Endothelial cell of umbilical vein (primary cell): ENCODE results near the gene PKD2L2. TPM values are rescaled to one million over a fixed set of nuclear protein-coding genes. Genes with fewer than 3 reads are reported as not detected.
A peak's percentile ranks its signal among the peaks of the same experiment; 100 is the strongest.

Experiments used
- BruUV-seq: library from RNA; stranded (reverse); fragments of 400-500 nt; replicated peaks from 2 replicates; lab custom pipeline; 2021; lab: Mats Ljungman, UMichigan
- CTCF ChIA-PET: fragments of 300-600, 350-600 bp; sonication (Branson Sonifier 250); formaldehyde crosslinking; loops from one replicate; lab custom pipeline; 2021; ENCODE audit warnings: antibody characterized with exemption, inconsistent platforms; lab: Charles Lee
- POLR2A ChIA-PET: fragments of 300-600, 350-600 bp; sonication (Branson Sonifier 250); formaldehyde crosslinking; loops from one replicate; lab custom pipeline; 2021; ENCODE audit warnings: antibody characterized with exemption, inconsistent platforms; lab: Charles Lee
- DNase-seq: peaks from one replicate; pipeline ENCODE4 v3.0.0-alpha.2; 2011; ENCODE audit warnings: low read depth, low spot score
- FAIRE-seq: peaks from 2 replicates; lab custom pipeline; 2011; peaks lifted over from hg19 to GRCh38; lab: Jason Lieb, UNC
- H2AFZ ChIP-seq: 2 replicates; pipeline ENCODE4 v1.6.0; 2012; ENCODE audit warnings: low read depth, low read length, control low read depth, inconsistent platforms
- H3K27ac ChIP-seq: 2 replicates; pipeline ENCODE4 v1.5.1; 2011; ENCODE audit warnings: low read depth, mild to moderate bottlenecking, control low read depth, low read length, moderate library complexity; ENCODE audit not compliant: insufficient read depth
- H3K27me3 ChIP-seq, 2 experiments: 2 replicates each; pipeline versions ENCODE4 v1.6.0 to v1.6.1; 2011; ENCODE audit warnings: low read length in 2 of 2, mixed read lengths in 1 of 2; ENCODE audit not compliant: control insufficient read depth in 2 of 2, insufficient read depth in 2 of 2
- H3K36me3 ChIP-seq, 2 experiments: 2 replicates in 1 of 2; 3 replicates in 1 of 2; pipeline ENCODE4 v1.5.1; 2011; ENCODE audit warnings: low read length in 2 of 2, mild to moderate bottlenecking in 1 of 2, moderate library complexity in 1 of 2; ENCODE audit not compliant: control insufficient read depth in 2 of 2, insufficient read depth in 2 of 2; ENCODE audit errors: extremely low read depth in 1 of 2
- H3K4me1 ChIP-seq: 3 replicates; pipeline ENCODE4 v1.5.1; 2011; ENCODE audit warnings: mild to moderate bottlenecking, low read length; ENCODE audit not compliant: control insufficient read depth, insufficient read depth; ENCODE audit errors: extremely low read depth
- H3K4me2 ChIP-seq: 2 replicates; pipeline ENCODE4 v1.6.1; 2011; ENCODE audit warnings: low read length, control low read depth, mixed read lengths; ENCODE audit not compliant: insufficient read depth
- H3K4me3 ChIP-seq, 3 experiments: fragments of 200-600 bp in 1 of 3; sonication (generic), shearing (Covaris generic) in 1 of 3; replicated peaks in 1 of 3; 2 replicates each; pipeline ENCODE4 v1.5.1; 2011 to 2016; ENCODE audit warnings: control low read depth in 3 of 3, low read length in 3 of 3, mild to moderate bottlenecking in 2 of 3, inconsistent platforms in 1 of 3, low read depth in 1 of 3, moderate library complexity in 1 of 3; ENCODE audit not compliant: insufficient read depth in 1 of 3
- H3K79me2 ChIP-seq: 2 replicates; pipeline ENCODE4 v1.6.0; 2012; ENCODE audit warnings: low read length, inconsistent platforms; ENCODE audit not compliant: control insufficient read depth, insufficient read depth
- H3K9ac ChIP-seq: replicated peaks from 2 replicates; pipeline ENCODE3; 2011; ENCODE audit warnings: low read length, control low read depth; ENCODE audit not compliant: insufficient read depth; ENCODE audit errors: extremely low read depth
- H3K9me1 ChIP-seq: replicated peaks from 3 replicates; pipeline ENCODE4 v1.6.0; 2011; ENCODE audit warnings: mild to moderate bottlenecking, low read length; ENCODE audit not compliant: control insufficient read depth, insufficient read depth; ENCODE audit errors: extremely low read depth
- H3K9me3 ChIP-seq: replicated peaks from 2 replicates; pipeline ENCODE4 v1.5.1; 2012; ENCODE audit warnings: low read length, inconsistent platforms; ENCODE audit not compliant: control insufficient read depth, insufficient read depth
- H4K20me1 ChIP-seq: replicated peaks from 2 replicates; pipeline ENCODE3; 2011; ENCODE audit warnings: mild to moderate bottlenecking, low read length; ENCODE audit not compliant: control insufficient read depth, insufficient read depth; ENCODE audit errors: extremely low read depth
- EZH2 ChIP-seq: IDR thresholded peaks from 2 replicates; pipeline ENCODE4 v1.6.1; 2012; ENCODE audit warnings: borderline replicate concordance, low read depth, mild to moderate bottlenecking, moderate library complexity, low read length, inconsistent platforms; ENCODE audit not compliant: severe bottlenecking
- FOS ChIP-seq: IDR thresholded peaks from 2 replicates; pipeline ENCODE4 v1.6.1; 2011; ENCODE audit warnings: mild to moderate bottlenecking, low read length, moderate library complexity, borderline replicate concordance; ENCODE audit not compliant: insufficient read depth
- GATA2 ChIP-seq: IDR thresholded peaks from 2 replicates; pipeline ENCODE4 v1.7.0; 2011; ENCODE audit warnings: low read depth, mild to moderate bottlenecking, moderate library complexity, mixed read lengths, low read length; ENCODE audit not compliant: insufficient read length, insufficient read depth
- JUN ChIP-seq: IDR thresholded peaks from 2 replicates; pipeline ENCODE4 v1.6.1; 2011; ENCODE audit warnings: borderline replicate concordance, low read depth; ENCODE audit not compliant: insufficient read length, insufficient read depth
- MYC ChIP-seq: IDR thresholded peaks from one replicate; pipeline ENCODE4 v1.6.1; 2011; ENCODE audit warnings: mild to moderate bottlenecking, low read depth, low read length
- POLR2A ChIP-seq: IDR thresholded peaks from 2 replicates; pipeline ENCODE4 v1.6.1; 2012; ENCODE audit warnings: low read depth, mild to moderate bottlenecking, control low read depth, low read length
- POLR2AphosphoS5 ChIP-seq: IDR thresholded peaks from 2 replicates; pipeline ENCODE4 v1.6.1; 2012; ENCODE audit warnings: low read depth, mild to moderate bottlenecking, control low read depth, low read length, moderate library complexity; ENCODE audit not compliant: insufficient read depth
- dilution Hi-C: fragments of 300-500 bp; cut with MboI; formaldehyde crosslinking; loops from one replicate; pipeline ENCODE4 v1.15.0; 2019; ENCODE audit warnings: low sequenced_read_pairs; ENCODE audit not compliant: extremely low pct_ligation_motif_present
- intact Hi-C: fragments of 100-400 bp; cut with micrococcal nuclease; formaldehyde crosslinking; loops from one replicate; pipeline ENCODE4 v1.10.0; 2022
- polyA plus RNA-seq, 4 experiments: library from polyadenylated mRNA; depleted of rRNA in 3 of 4; stranded (reverse) in 3 of 4; unstranded in 1 of 4; fragments of >200 nt; gene quantifications; 2 replicates each; pipeline versions ENCODE4 v1.2.1 to v1.2.3, GENCODE V29; 2011 to 2012; ENCODE audit warnings: missing spikeins in 1 of 4
- total RNA-seq: library from RNA; stranded (reverse); gene quantifications from 2 replicates; pipeline ENCODE4 v1.2.3, GENCODE V29; 2021
- TF ChIP-seq, protein P1 (sequence below): IDR thresholded peaks from 2 replicates; pipeline ENCODE4 v1.6.1; 2011; ENCODE audit not compliant: insufficient read depth, insufficient read length
- TF ChIP-seq, protein P2 (sequence below), 2 donors: IDR thresholded peaks; 1 replicate in 1 of 2; 2 replicates in 1 of 2; pipeline ENCODE4 v1.5.1; 2011; ENCODE audit warnings: low read length in 2 of 2, mild to moderate bottlenecking in 2 of 2, moderate library complexity in 2 of 2, control low read depth in 1 of 2, inconsistent platforms in 1 of 2, low read depth in 1 of 2; ENCODE audit not compliant: insufficient read depth in 1 of 2; ENCODE audit errors: extremely low read depth in 1 of 2

The PKD2L2 gene
- total and polyA plus RNA-seq, 2 donors (not counting 3 experiments of a cell fraction or from before 2014, with no cell fraction given), result not detected

DNA sequence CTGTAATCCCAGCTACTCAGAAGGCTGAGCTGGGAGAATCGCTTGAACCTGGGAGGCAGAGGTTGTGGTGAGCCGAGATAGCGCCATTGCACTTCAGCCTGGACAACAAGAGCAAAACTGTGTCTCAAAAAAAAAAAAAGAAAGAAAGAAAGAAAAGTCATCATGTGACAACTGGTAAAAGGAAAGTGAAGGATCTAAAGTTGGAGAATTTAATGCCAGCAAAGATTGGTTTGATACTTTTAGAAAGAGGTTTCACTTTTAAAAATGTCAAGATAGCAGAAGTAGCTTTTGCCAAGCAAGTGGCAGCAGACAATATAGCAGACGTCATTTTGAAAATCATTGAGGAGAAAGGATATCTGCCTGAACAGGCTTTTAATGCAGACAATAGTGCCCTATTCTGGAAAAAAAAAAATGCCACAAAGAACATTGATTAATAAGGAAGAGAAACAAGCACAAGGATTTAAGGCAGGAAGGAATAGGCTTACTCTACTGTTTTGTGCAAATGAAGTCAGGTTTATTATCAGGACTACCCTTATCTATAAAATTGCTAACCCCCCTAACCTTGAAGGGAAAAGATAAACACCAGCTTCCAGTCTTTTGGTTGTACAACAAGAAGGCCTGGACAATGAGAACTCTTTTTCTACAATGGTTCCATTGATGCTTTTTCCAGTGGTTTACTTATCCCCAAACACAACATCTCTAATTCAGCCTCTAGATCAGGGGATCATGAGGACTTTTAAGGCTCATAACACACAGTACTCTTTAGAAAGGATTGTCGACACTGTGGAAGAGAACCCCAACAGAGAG lies 12.0 kb downstream of the PKD2L2 start:
- no TSS peak for BruUV-seq
- TF ChIP-seq POLR2A (no peak), EZH2 (no peak), JUN (no peak), MYC (no peak), FOS (no peak), GATA2 (no peak), POLR2AphosphoS5 (no peak)
- TF ChIP-seq, protein P1, sequence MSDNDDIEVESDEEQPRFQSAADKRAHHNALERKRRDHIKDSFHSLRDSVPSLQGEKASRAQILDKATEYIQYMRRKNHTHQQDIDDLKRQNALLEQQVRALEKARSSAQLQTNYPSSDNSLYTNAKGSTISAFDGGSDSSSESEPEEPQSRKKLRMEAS, result no peak
- TF ChIP-seq, protein P2, sequence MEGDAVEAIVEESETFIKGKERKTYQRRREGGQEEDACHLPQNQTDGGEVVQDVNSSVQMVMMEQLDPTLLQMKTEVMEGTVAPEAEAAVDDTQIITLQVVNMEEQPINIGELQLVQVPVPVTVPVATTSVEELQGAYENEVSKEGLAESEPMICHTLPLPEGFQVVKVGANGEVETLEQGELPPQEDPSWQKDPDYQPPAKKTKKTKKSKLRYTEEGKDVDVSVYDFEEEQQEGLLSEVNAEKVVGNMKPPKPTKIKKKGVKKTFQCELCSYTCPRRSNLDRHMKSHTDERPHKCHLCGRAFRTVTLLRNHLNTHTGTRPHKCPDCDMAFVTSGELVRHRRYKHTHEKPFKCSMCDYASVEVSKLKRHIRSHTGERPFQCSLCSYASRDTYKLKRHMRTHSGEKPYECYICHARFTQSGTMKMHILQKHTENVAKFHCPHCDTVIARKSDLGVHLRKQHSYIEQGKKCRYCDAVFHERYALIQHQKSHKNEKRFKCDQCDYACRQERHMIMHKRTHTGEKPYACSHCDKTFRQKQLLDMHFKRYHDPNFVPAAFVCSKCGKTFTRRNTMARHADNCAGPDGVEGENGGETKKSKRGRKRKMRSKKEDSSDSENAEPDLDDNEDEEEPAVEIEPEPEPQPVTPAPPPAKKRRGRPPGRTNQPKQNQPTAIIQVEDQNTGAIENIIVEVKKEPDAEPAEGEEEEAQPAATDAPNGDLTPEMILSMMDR (IDR thresholded peaks at IDR 0.05; ENCODE audit: extremely low read depth in 1 of 2, insufficient read depth in 1 of 2, low read depth in 1 of 2, low read length in 2 of 2), result no peak
- CTCF ChIA-PET, result interaction anchor here (1.0 to 1.2 kb wide), 2 partner anchors 33 to 122 kb away, joined by 3 to 4 read pairs; no protein-coding TSS in a partner anchor

More for the DNA sequence above, 12.0 kb downstream of the PKD2L2 start:
- H3K4me3 ChIP-seq, result no peak overlapping the region
- H2AFZ ChIP-seq, result no peak overlapping the region
- no peak overlapping the region for H3K27ac ChIP-seq
- no peak overlapping the region for H3K4me2 ChIP-seq
- no peaks in the 10 kb centered on the region for H3K79me2 ChIP-seq
- no peaks in the 10 kb centered on the region for H3K27me3 ChIP-seq
- no peaks in the 10 kb centered on the region for H3K36me3 ChIP-seq
- DNase-seq (peak; percentile 26), FAIRE-seq (no peak)
- no peak overlapping the region for H3K9ac ChIP-seq
- dilution Hi-C loops (no loop called here), intact Hi-C loops (no loop called here)
- no peaks in the 10 kb centered on the region for H3K9me3 ChIP-seq
- POLR2A ChIA-PET, result no interaction called here
- H4K20me1 ChIP-seq, result no peaks in the 10 kb centered on the region
- peaks cover 10% of the 10 kb centered on the region for H3K4me1 ChIP-seq
- H3K9me1 ChIP-seq, result no peaks in the 10 kb centered on the region
